WTC11 (cell line): ENCODE results near the gene SPDL1.

Experiments used
- ARID4B ChIP-seq: sonication (generic); formaldehyde crosslinking; IDR thresholded peaks from 2 replicates; pipeline ENCODE4 v1.8.0; 2023; ENCODE audit warnings: missing genetic modification reagents, mild to moderate bottlenecking, borderline replicate concordance
- ELF4 ChIP-seq: sonication (generic); formaldehyde crosslinking; IDR thresholded peaks from 2 replicates; pipeline ENCODE4 v1.8.1; 2022; ENCODE audit warnings: low read depth, mild to moderate bottlenecking, moderate library complexity, missing genetic modification reagents
- FOXP1 ChIP-seq: sonication (generic); formaldehyde crosslinking; IDR thresholded peaks from 2 replicates; pipeline ENCODE4 v1.8.0; 2022; ENCODE audit warnings: missing genetic modification reagents, mild to moderate bottlenecking, moderate library complexity, borderline replicate concordance
- IRF1 ChIP-seq: sonication (generic); formaldehyde crosslinking; IDR thresholded peaks from 2 replicates; pipeline ENCODE4 v1.8.0; 2023; ENCODE audit warnings: missing genetic modification reagents
- NFYB ChIP-seq: sonication (generic); formaldehyde crosslinking; conservative IDR thresholded peaks from 2 replicates; pipeline ENCODE4 v1.8.0; 2022; ENCODE audit warnings: low read depth, missing genetic modification reagents
- RORB ChIP-seq: fragments of 250-450 bp; sonication (Bioruptor Pico); IDR thresholded peaks from 2 replicates; pipeline ENCODE4 v1.9.0; 2021; ENCODE audit warnings: mild to moderate bottlenecking
- TEAD4 ChIP-seq: sonication (generic); formaldehyde crosslinking; IDR thresholded peaks from 2 replicates; pipeline ENCODE4 v1.8.0; 2022; ENCODE audit warnings: mild to moderate bottlenecking, missing genetic modification reagents
- TP53 ChIP-seq: sonication (generic); formaldehyde crosslinking; IDR thresholded peaks from 2 replicates; pipeline ENCODE4 v1.8.1; 2023; ENCODE audit warnings: mild to moderate bottlenecking, missing genetic modification reagents
- TF ChIP-seq, protein P1 (sequence below): fragments of 200-600 bp; IDR thresholded peaks from 2 replicates; pipeline ENCODE4 v1.8.0; 2022; ENCODE audit warnings: antibody characterized with exemption
- TF ChIP-seq, protein P2 (sequence below): sonication (generic); formaldehyde crosslinking; conservative IDR thresholded peaks from 2 replicates; pipeline ENCODE4 v1.8.1; 2022; ENCODE audit warnings: mild to moderate bottlenecking, missing genetic modification reagents
- TF ChIP-seq, protein P3 (sequence below): sonication (generic); formaldehyde crosslinking; IDR thresholded peaks from 2 replicates; pipeline ENCODE4 v1.8.0; 2022; ENCODE audit warnings: mild to moderate bottlenecking, missing genetic modification reagents
- TF ChIP-seq, protein P4 (sequence below): sonication (generic); formaldehyde crosslinking; IDR thresholded peaks from 2 replicates; pipeline ENCODE4 v1.8.0; 2022; ENCODE audit warnings: mild to moderate bottlenecking, missing genetic modification reagents
- TF ChIP-seq, protein P5 (sequence below): sonication (generic); formaldehyde crosslinking; IDR thresholded peaks from 2 replicates; pipeline ENCODE4 v1.8.1; 2022; ENCODE audit warnings: low read depth, missing genetic modification reagents, borderline replicate concordance
- TF ChIP-seq, protein P6 (sequence below): sonication (generic); formaldehyde crosslinking; IDR thresholded peaks from 2 replicates; pipeline ENCODE4 v1.8.1; 2023; ENCODE audit warnings: mild to moderate bottlenecking, missing genetic modification reagents

- TF ChIP-seq NFYB: no peak
- TF ChIP-seq ELF4 (CRISPR knock-in tag): no peak
- TF ChIP-seq, protein P1, sequence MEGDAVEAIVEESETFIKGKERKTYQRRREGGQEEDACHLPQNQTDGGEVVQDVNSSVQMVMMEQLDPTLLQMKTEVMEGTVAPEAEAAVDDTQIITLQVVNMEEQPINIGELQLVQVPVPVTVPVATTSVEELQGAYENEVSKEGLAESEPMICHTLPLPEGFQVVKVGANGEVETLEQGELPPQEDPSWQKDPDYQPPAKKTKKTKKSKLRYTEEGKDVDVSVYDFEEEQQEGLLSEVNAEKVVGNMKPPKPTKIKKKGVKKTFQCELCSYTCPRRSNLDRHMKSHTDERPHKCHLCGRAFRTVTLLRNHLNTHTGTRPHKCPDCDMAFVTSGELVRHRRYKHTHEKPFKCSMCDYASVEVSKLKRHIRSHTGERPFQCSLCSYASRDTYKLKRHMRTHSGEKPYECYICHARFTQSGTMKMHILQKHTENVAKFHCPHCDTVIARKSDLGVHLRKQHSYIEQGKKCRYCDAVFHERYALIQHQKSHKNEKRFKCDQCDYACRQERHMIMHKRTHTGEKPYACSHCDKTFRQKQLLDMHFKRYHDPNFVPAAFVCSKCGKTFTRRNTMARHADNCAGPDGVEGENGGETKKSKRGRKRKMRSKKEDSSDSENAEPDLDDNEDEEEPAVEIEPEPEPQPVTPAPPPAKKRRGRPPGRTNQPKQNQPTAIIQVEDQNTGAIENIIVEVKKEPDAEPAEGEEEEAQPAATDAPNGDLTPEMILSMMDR: no peak
- no peak for TF ChIP-seq IRF1 (CRISPR knock-in tag)
- TF ChIP-seq RORB (CRISPR knock-in tag): no peak
- no peak for TF ChIP-seq TEAD4 (CRISPR knock-in tag)
- TF ChIP-seq, protein P2, sequence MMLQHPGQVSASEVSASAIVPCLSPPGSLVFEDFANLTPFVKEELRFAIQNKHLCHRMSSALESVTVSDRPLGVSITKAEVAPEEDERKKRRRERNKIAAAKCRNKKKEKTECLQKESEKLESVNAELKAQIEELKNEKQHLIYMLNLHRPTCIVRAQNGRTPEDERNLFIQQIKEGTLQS (CRISPR knock-in tag): no peak
- TF ChIP-seq FOXP1 (CRISPR knock-in tag): no peak
- no peak for TF ChIP-seq ARID4B (CRISPR knock-in tag)
- TF ChIP-seq, protein P3, sequence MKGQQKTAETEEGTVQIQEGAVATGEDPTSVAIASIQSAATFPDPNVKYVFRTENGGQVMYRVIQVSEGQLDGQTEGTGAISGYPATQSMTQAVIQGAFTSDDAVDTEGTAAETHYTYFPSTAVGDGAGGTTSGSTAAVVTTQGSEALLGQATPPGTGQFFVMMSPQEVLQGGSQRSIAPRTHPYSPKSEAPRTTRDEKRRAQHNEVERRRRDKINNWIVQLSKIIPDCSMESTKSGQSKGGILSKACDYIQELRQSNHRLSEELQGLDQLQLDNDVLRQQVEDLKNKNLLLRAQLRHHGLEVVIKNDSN (CRISPR knock-in tag): no peak
- TF ChIP-seq, protein P4, sequence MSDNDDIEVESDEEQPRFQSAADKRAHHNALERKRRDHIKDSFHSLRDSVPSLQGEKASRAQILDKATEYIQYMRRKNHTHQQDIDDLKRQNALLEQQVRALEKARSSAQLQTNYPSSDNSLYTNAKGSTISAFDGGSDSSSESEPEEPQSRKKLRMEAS (CRISPR knock-in tag): no peak
- TF ChIP-seq, protein P5, sequence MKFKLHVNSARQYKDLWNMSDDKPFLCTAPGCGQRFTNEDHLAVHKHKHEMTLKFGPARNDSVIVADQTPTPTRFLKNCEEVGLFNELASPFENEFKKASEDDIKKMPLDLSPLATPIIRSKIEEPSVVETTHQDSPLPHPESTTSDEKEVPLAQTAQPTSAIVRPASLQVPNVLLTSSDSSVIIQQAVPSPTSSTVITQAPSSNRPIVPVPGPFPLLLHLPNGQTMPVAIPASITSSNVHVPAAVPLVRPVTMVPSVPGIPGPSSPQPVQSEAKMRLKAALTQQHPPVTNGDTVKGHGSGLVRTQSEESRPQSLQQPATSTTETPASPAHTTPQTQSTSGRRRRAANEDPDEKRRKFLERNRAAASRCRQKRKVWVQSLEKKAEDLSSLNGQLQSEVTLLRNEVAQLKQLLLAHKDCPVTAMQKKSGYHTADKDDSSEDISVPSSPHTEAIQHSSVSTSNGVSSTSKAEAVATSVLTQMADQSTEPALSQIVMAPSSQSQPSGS: no peak
- TF ChIP-seq TP53: no peak
- TF ChIP-seq, protein P6, sequence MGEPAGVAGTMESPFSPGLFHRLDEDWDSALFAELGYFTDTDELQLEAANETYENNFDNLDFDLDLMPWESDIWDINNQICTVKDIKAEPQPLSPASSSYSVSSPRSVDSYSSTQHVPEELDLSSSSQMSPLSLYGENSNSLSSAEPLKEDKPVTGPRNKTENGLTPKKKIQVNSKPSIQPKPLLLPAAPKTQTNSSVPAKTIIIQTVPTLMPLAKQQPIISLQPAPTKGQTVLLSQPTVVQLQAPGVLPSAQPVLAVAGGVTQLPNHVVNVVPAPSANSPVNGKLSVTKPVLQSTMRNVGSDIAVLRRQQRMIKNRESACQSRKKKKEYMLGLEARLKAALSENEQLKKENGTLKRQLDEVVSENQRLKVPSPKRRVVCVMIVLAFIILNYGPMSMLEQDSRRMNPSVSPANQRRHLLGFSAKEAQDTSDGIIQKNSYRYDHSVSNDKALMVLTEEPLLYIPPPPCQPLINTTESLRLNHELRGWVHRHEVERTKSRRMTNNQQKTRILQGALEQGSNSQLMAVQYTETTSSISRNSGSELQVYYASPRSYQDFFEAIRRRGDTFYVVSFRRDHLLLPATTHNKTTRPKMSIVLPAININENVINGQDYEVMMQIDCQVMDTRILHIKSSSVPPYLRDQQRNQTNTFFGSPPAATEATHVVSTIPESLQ (CRISPR knock-in tag): no peak
Observed at GRCh38 chr5:169653091-169653490, 69.5 kb downstream of the SPDL1 start.
